Fibroblast of skin of back (primary cell): ENCODE measurements around the gene ARF3.

Experiments
- DNase-seq: peaks from one replicate; pipeline ENCODE4 v3.0.0-alpha.2; 2013

Gene ARF3

DNA sequence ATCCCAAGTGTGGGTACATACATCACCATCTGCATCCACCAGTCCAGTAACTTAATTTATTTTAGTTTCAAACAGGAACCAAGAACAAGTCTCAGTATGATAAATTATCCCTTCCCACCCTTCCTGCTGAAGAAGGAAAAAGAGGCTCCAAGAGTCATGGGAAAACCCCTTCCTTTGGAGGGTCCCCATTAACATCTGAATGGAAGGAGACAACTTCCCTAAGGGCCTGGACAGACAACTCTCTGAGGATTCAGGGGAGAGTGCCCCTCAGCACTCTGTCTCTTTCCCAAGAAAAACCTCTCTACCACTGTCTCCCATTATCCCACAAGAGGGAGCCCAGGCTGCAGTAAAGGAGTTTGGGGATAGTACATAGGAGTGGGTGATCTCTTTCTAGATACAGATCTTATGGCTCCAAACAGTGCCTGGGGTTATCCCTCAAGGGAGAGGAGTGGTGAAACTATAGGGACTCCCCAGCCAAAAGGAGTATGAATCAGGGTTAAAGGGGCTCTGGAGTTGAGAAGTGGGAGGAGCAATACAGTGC lies 8.1 kb upstream of the ARF3 start:
- DNase-seq, result no peak

DNA sequence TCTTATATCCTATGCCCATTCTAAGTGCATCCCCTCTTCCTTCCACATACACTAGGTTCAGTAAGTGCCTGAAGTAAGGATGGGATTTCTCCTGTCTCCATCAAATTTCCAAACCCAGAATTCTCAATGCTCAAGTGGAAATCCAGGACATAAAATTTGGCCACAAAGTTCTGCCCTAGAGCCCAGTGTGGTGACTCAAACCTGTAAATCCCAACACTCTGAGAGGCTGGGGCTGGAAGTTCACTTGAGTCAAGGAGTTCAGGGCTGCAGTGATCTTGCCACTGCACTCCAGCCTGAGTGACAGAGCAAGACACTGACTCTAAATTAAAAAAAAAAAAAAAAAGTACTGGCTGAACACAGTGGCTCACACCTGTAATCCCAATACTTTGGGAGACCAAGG lies 4.5 kb upstream of the ARF3 start:
- DNase-seq, result no peak

DNA sequence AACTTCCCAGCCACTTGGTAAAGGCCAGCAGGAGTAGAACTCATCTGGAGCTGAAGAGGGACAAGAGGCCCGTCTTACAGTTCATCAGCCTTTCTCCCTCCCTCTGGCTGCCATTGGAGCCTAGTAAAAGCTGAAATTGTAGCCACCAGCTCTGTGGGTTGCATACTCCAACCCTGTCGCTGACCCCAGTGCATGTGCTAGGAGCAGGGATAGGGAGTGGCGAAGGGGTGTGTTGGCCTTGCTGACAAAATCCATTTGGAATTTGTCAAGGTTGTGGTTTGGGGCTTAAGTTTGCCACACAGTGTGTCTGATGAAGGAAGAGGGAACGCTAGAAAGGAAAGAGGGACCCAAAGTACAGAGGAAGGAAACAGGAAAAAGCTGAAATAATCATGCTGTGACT lies 4.0 kb upstream of the ARF3 start:
- DNase-seq, result no peak

DNA sequence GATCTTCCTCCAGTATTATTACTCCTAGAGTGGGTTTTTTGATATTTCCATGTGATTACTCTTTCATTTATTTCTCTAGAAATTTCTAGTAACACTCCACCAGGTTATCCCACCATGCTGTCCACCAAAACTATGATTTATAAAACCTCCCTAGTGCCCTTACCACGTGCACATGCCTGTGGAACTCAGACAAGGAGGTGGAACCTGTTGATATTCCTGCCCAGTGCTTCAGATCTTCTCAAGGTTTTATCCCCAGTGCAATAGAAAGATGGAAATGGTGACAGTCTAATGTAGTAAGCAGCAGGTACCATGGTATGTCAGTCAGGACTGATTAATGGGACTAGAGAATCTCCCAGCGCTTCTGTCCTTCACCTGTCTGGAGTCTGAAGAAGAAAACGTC lies 3.5 kb upstream of the ARF3 start:
- DNase-seq, result no peak

DNA sequence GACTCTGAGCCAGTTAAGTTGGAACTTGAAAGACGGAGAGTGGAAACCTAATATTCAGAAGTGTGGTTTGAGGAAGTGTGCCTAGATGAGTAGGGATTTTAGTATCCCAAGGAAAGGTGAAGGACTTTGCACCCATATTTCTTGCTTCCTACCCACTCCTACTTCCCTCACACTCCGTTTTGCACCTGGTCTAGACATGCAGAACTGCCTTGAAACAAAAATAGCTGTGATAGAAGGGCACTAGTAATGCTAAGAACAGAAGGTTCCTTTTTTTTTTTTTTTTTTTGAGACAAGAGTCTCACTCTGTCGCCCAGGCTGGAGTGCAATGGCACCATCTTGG lies 732 bp upstream of the ARF3 start:
- no peak for DNase-seq

DNA sequence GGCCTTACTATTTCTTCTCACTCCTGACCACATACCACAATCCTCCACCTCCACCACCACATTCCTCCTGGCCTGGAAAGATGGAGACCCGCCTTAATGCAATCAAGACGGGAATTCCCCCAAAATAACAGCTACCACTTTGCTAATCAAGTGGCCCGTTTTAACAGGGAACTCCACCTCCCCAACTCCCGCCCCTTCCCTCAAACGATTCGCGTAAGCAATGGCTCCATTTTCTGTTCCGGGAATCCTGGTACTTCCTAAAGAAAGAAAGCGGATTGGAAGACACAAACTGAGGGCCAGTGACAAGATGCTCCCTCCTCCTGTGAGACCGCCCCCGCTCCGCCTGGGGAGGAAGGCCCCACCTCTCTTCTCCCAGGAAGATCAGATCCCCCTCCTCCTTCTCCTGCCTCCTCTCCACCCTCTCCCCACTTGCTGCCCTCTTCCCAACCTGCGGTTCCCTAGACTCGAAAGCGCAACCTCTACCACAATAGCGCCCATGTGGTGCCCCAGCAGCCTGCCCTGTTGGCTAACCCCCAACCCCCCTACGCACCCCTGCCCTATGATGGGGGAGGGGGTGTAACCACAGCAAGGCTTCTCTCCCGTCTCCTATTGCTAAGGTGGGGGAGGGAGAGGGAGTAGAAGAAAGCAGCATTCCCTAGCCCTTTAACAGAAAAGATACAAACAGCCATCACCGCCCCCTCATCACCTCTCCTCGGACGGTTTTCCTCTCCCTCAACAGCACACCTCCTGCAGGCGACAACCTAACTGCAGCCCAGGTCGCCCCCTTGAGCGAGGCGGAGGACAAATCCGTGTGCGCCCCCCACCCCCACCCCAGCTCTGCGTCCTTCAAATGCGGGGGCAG lies 777 bp downstream of the ARF3 start:
- peak; percentile 97 for DNase-seq

DNA sequence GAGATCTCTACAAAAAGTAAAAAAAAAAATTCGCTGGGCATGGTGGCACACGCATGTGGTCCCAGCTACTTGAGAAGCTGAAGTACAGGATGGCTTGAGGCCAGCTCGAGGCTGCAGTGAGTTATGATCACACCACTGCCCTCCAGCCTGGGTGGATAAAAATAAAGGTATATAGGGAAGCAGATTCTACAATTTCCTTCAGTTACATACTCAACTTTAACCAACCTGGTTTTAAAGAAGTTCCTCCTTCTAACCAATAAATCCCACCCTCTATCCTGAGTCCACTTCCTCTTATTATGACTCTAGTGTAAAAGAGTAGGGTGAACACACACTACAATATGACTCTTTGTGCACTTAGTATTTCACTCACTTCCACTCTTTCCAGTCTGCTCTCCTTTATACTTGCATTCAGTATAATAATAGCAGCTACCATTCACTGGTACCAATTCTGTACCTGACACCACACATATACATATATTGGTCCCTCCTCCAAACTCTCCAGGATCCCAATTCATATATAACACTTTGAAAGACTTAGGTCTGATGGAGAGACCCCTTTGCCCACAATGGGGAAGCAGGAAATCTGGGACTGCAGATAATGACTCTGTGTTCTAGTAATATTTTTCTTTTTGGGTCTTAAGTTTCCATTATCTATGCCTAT lies 2.3 kb downstream of the ARF3 start:
- no peak for DNase-seq

DNA sequence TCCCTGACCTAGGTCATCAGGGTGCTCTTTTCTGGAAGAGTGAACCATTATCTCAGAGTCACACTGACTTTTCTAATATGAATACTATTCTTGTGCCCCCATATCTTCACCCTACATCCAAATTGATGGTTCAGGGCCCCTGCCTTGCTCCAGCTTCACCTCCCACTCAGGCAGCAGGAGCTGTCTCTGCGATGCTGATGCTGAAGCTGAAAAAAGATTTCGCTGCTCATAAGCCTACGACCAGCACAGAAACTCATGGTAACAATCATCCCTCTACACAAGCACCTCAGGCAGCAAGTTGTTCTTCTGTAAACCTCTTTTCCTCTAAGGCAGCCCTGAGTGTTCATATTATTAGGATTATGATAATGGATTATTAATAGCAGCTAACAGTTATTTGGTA lies 3.2 kb downstream of the ARF3 start:
- no peak for DNase-seq

DNA sequence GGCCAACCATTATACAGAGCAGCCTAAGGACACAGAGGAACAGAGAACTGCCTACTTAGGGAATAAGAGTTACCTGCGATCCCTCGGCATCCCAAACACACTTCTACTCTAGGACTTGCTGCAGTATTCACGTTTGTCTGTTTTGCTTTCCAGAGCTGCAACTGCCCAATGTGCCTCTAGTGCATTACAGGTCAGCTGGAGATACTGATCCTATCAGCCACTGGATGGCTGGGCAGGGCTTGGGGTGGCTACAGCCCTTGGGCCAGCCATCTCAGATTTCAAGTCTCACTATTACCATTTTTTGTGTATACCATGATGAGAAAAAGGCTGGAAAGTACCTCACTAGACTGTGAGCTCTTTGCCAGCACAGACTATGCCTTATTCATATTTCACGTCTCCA lies 4.6 kb downstream of the ARF3 start:
- DNase-seq, result no peak

DNA sequence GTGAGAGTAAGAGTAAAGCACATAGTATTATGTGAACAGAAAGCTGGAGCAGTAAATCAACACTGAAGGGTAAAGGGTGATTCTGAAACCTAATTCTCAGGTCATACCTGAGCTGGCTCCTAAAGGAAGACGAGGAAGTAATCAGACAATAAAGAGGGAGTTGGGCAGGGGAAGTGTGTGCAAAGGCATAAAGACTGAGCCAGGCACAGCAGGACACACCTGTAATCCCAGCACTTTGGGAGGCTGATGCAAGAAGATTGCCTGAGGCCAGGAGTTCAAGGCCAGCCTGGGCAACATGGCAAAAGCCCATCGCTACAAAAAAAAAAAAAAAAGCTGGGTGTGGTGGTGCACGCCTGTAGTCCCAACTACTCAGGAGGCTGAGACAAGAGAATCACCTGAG lies 9.6 kb downstream of the ARF3 start:
- no peak for DNase-seq

DNA sequence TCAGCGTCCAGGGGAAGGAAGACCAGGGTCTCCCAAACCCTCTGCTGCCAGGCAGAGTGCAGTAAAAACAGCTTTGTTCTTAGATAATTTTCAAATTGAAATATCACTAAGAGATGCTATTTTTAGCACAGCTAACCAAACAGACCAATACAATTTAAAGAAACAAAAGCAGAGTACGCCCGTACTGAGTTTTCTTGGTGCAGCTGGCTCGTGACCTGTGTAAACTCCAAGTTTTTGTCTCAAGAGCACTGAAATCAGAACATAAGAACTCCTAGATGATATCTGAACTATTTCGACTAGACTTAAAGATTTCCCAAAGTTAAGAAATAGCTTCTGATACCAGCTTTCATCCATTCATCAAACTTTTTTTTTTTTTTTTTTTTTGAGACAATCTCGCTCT lies 10.3 kb downstream of the ARF3 start:
- DNase-seq, result no peak

DNA sequence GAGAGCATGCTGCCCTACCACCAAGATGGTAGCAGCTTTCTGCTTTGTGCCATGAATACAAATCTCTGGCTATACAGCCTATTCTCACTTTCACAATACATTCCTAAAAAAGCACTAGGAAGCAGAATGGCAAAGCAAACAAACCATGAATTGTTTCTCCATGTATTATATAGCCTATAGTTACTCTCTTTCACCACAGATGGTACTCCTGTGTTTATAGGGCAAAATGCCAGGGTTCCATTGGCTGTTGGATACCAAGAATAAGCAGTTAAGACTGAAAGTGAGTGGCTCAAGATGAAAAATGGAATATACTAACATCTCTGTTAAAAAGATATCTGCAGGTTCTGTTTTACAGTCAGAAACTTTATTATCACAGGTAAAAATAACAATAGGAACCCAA lies 11.1 kb downstream of the ARF3 start:
- no peak for DNase-seq

DNA sequence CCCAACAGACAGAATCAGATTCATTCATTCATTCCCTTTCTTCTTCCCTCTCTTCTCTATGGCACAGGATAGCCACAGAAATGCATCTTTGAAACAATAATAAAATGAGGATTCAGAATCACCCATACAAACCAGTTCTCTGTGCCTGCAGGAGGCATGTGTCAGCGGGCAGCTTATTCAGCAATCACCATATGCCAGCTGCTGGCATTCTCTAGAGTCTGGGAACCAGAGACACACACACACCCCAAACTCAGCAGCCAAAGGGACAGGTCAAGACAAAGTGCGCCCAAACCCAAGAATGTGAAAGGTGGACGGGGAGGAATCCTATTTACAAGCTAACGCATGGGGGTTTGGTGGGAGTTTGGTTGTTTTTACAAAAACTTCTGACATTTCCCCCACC lies 14.1 kb downstream of the ARF3 start:
- no peak for DNase-seq

DNA sequence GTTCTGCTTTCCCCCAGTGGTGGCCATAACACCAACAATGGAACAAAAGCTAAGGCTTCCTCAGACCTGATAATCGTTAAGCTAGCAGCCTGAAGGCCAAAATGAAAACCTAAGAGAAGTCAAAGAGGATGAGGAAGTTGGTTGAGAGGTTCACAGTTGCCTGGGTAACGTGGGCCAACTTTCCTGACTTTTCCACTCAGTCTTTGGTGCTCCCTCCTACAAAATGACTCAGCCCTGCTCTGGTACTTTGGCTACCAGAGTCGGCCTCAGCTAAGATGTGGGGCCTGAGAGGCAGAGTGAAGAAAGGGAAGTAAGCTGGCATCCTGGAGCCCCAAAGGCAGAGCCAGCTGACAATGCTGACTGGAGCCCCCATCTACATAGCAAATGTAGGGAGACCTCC lies 17.1 kb downstream of the ARF3 start:
- no peak for DNase-seq

DNA sequence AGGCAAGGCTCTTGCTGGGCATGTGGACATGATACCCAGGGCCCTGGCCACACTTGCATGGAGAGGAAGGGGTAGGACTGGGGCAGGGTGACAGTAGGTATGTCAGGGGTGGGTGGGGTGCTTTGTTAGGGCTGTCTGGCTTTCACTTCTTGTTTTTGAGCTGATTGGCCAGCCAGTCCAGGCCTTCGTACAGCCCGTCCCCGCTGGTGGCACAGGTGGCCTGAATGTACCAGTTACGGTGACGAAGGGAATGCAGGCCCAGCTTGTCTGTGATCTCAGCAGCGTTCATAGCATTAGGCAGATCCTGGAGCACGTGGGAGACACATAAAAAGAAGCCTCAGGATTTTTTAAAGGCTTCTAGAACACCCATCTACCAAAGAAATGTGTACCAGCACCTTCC lies 18.5 kb downstream of the ARF3 start:
- no peak for DNase-seq

DNA sequence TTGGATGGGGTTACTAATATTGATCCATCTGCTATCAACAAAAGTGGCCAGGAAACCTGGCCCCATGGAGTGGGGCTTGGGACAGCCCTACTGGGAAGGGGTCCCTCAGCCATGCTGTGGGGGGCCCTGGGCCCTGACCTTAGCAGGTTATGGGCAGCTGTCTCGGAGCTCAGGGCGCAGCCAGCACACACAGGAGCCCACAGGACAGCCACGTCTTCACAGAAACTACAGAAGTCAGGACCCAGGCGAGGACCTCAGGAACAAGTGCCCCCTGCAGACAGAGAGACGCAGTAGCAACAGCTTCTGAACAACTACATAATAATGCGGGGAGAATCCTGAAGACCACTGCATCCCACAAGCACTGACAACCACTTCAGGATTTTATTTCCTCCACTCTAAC lies 20.1 kb downstream of the ARF3 start:
- DNase-seq, result no peak

DNA sequence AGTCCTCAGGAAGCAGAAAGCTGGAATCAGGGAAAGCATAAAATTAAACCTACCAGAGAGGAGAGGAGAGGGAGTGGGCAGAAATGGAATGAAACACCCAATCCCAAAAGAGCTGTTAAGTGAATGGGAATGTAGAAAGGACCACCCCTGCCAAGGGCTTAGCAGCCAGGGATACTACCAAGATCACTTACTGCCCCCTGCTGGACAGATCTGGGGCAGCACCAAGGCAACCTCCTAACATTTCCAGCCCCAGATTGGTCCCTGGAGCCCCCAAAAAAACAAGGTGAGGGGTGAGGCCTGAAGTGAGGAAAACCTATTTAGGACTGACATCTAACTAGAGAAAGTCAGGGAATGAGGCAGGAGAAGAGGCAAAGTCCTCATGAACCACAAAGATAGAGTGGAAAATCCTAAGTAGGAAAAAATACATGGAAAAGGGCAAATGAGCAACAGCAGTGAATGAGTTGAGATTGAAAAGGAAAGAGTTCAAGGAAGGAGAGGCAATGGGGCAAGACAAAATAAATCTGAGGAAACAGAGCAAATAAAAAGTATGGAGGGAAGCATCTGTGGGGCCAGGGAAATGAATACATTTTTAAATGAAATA lies 20.8 kb downstream of the ARF3 start:
- peak; percentile 68 for DNase-seq

DNA sequence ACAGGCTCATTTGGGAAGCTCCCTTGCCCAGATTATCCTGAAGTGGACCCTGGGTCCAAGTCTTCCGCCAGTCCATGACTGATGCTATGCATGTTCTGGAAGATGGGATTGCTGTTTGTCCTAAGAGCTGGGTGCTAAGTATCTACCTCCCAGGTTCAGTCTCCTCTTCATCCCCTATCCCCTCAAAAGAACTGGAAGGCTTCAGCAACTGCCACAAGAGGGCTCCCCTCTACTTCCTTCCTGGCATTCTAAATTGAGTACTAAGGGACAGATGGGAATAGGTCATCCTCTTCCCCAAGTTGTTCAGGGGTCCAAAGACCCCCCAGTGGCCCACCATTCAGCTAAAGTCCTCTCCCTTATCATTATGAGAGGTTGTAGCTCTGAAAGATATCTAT lies 23.0 kb downstream of the ARF3 start:
- DNase-seq, result no peak

DNA sequence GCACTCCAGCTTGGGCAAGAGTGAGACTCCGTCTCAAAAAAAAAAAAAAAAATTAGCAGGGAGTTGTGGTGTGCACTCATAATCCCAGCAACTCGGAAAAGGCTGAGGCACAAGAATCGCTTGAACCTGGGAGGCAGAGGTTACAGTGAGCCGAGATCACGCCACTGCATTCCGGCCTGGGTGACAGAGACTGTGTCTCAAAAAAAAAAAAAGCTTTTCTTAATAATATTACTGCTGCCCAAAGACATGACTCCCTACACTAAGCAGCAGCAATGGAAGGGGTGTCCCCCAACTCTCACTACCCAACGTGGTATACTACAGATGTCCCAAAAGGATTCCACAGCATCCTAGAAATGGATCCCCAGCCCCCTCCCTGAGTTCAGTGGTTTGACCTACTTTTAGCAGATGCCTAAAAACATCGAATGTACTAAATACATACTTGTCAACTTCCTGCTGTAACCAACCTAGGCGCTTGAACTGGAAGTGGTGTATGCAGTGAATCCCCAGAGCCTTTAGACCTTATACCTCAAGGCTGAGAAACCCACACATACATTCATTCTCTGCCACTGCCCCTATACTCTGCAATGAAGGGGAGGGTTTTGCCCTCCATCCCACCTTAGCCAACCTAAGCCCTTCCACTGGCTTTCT lies 23.5 kb downstream of the ARF3 start:
- no peak for DNase-seq

DNA sequence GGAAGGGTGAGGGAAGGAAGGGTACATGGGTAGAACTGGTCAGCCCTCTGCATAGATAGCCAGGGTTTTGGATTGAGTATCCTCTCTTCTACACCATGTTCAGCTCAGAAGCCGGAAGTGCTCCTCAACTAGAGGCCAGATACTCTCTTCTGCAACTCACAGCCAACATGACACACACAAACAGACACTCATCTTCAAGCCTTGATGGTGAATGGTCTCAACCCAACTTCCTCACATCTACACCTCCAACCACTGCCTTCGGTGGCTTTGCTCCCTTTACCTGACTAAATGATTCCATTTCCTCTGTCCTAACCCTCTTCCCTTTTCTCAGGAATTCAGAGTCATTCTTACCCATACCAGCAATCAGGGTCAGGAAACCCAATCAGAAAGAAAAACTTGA lies 24.4 kb downstream of the ARF3 start:
- no peak for DNase-seq

DNA sequence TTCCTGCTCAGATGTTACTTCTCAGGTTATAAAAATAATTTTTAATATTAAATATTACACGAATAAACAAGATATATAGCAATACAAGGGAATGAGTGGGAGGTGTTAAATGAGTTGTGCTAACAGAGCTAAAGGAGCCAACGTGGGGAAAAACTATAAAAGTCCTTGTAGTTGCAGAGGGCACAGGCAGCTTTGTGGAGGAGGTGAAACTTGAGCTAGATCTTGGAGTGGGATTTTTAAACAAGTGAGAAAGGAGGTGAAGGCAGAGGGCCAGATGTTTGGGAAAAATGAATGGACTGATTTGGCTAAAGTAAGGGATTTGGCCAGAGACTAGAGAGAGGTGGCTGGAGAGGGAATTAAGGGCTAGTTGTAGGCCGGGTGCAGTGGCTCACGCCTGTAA lies 26.8 kb downstream of the ARF3 start:
- DNase-seq, result no peak

DNA sequence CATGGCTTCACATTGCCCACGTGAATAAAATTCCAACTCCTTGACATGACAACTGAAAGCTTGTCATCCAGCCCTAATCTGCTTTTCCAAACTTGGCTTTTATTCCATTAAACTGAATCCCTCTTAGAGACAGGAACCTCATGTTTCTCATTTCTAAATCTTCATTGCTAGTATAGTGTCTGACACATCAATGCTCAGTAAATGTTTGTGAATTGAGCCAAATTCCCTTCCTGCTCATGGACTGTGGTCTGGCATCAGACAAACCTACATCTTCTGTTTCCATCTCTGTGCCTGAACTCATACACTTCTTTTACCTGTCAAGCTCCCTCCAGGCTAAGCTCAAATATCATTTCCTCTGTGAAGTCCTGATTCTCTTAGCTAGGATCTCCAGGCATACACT lies 27.7 kb downstream of the ARF3 start:
- no peak for DNase-seq

DNA sequence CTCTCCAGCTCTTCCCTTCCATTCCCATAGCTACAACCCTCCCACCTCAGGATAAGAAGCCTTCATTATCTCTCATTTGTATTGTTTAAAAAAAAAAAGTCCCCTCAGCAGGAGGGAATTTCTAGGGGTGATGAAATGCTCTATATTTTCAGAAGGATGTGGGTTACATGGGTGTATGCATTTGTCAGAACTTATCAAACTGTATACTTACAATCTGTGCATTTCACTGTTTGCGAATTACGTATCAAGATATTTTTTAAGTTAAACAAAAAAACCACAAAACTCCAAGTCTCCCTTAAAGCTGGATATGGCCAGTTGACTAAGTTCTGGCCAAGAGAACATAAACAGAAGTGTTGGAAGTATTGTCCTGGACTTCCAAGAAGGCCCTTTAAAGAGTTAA lies 30.0 kb downstream of the ARF3 start:
- no peak for DNase-seq
